ENCODE data around the gene IRF6. TPM values are rescaled to one million over a fixed set of nuclear protein-coding genes. Genes with fewer than 3 reads are reported as not detected.
A peak's percentile ranks its signal among the peaks of the same experiment; 100 is the strongest.

The IRF6 gene
- total and polyA plus RNA-seq, 2 of the 8 experiments (the other 6 are each of a cell fraction or from before 2014, with no cell fraction given) = 9.6 to 13.4 TPM

- no peaks in the 10 kb centered on the region for H3K27me3 ChIP-seq (replicated peaks in 1 of 4; ENCODE audit: control insufficient read depth in 3 of 4, extremely low read depth in 1 of 4, insufficient read depth in 3 of 4, low read length in 3 of 4)
- H3K56ac ChIP-seq (replicated peaks; ENCODE audit: insufficient read length, low read depth, low read length) = no peak overlapping the region
- H3K23ac ChIP-seq (ENCODE audit: insufficient read length) = no peak overlapping the region
- ChIA-PET POLR2A (ENCODE audit: partially characterized antibody) (interaction anchor here (1.1 kb wide), 1 partner anchor 10 kb away, joined by 4 read pairs; no protein-coding TSS in a partner anchor), CTCF (ENCODE audit: partially characterized antibody) (interaction anchor here (0.7 to 1.8 kb wide), 8 partner anchors 10 to 1703 kb away, joined by 3 to 7 read pairs (median 4); no protein-coding TSS in a partner anchor)
- no peaks in the 10 kb centered on the region for H3K79me1 ChIP-seq (ENCODE audit: low read depth, low read length)
- no peak overlapping the region for H3K4me3 ChIP-seq (ENCODE audit: extremely low read depth in 1 of 4, insufficient read depth in 2 of 4, low read depth in 3 of 4, low read length in 4 of 4)
- peaks cover 0 to 3% (median 1%) of the 10 kb centered on the region in 4 experiments; a peak in 1 of 7 replicates for H3K4me1 ChIP-seq (replicated peaks in 1 of 4; ENCODE audit: control insufficient read depth in 3 of 4, insufficient read depth in 4 of 4, low read length in 3 of 4)
- peaks cover 0 to 1% of the 10 kb centered on the region in 2 experiments for H4K20me1 ChIP-seq (replicated peaks in 1 of 2; ENCODE audit: control insufficient read depth in 1 of 2, insufficient read depth in 2 of 2, low read length in 2 of 2)
- H4K5ac ChIP-seq (ENCODE audit: insufficient read length, low read depth, low read length) = no peak overlapping the region
- H2BK120ac ChIP-seq (replicated peaks; ENCODE audit: low read depth, low read length) = no peak overlapping the region
- no peak overlapping the region for H2BK20ac ChIP-seq (ENCODE audit: low read length)
- H4K91ac ChIP-seq (replicated peaks; ENCODE audit: insufficient read length, low read length) = no peak overlapping the region
- H4K8ac ChIP-seq (ENCODE audit: extremely low read depth, insufficient read depth, low read length) = no peak overlapping the region
- H3K4ac ChIP-seq (replicated peaks; ENCODE audit: insufficient read length, low read depth, low read length) = no peak overlapping the region
- no peak for FAIRE-seq
- H3K14ac ChIP-seq (ENCODE audit: insufficient read length) = no peak overlapping the region
- peaks cover 0 to 4% (median 2%) of the 10 kb centered on the region in 4 experiments; a peak in 3 of 8 replicates for H3K36me3 ChIP-seq (ENCODE audit: control insufficient read depth in 2 of 4, insufficient read depth in 4 of 4, low read length in 3 of 4)
- no peak overlapping the region for H2AFZ ChIP-seq (ENCODE audit: low read length)
- H2BK15ac ChIP-seq (ENCODE audit: low read length) = no peak overlapping the region
- no peak for DNase-seq (ENCODE audit: low read depth in 1 of 2, low spot score in 2 of 2)
- H3K18ac ChIP-seq (ENCODE audit: extremely low read depth, low read length) = no peak overlapping the region
- no peaks in the 10 kb centered on the region for H3K79me2 ChIP-seq (ENCODE audit: control insufficient read depth in 1 of 2, insufficient read depth in 2 of 2, low read length in 2 of 2)
- H3K23me2 ChIP-seq (ENCODE audit: low read depth, low read length) = peaks cover 1% of the 10 kb centered on the region; the same call in 1 of the 2 replicates
- no peak overlapping the region for H3K9ac ChIP-seq (replicated peaks in 1 of 4; ENCODE audit: extremely low read depth in 1 of 4, low read depth in 3 of 4, low read length in 3 of 4)
- no peak overlapping the region for H2BK5ac ChIP-seq (ENCODE audit: low read depth, low read length)
- H2AK5ac ChIP-seq (ENCODE audit: low read depth, low read length) = no peak overlapping the region
- H3K9me3 ChIP-seq (ENCODE audit: insufficient read depth in 2 of 2, low read depth in 1 of 2, low read length in 1 of 2) = no peaks in the 10 kb centered on the region
- H3K4me2 ChIP-seq (ENCODE audit: insufficient read depth in 1 of 2, low read depth in 2 of 2, low read length in 2 of 2) = peak overlapping the region in 1 of 2 experiments; percentile 1; a peak in 1 of 4 replicates
- H3K27ac ChIP-seq (ENCODE audit: low read depth, low read length) = no peak overlapping the region
- WGBS, 2 experiments (ENCODE audit: extremely low coverage in 1 of 2, insufficient coverage in 1 of 2, insufficient read length in 1 of 2, insufficient replicate concordance in 2 of 2, low coverage in 1 of 2, low lambda C conversion rate in 2 of 2, missing lambda C conversion rate in 1 of 2) = 90% methylated on average over 9 of the region's 9 CpGs; no CpG with 5 or more reads in 1 of the 2 experiments
- H2BK12ac ChIP-seq (ENCODE audit: low read depth, low read length) = no peak overlapping the region
- TF ChIP-seq CBX8 (IDR thresholded peaks at IDR 0.05; ENCODE audit: borderline replicate concordance, low read depth, low read length) (no peak), TEAD4 (IDR thresholded peaks at IDR 0.05; ENCODE audit: low read depth, low read length) (no peak), ASH2L (IDR thresholded peaks at IDR 0.05; ENCODE audit: low read length) (no peak), SP4 (IDR thresholded peaks at IDR 0.05; ENCODE audit: low read length) (no peak), HDAC2 (IDR thresholded peaks at IDR 0.05; ENCODE audit: borderline replicate concordance in 1 of 2, low read depth in 2 of 2, low read length in 2 of 2) (no peak), POLR2AphosphoS5 (IDR thresholded peaks at IDR 0.05; ENCODE audit: low read depth, low read length) (no peak), RAD21 (IDR thresholded peaks at IDR 0.05 in 1 of 2, conservative IDR thresholded peaks at IDR 0.05 in 1 of 2; ENCODE audit: low read depth in 2 of 2, low read length in 2 of 2) (peak in 1 of 2 experiments; percentile 32; a peak in 1 of 4 replicates), ATF3 (IDR thresholded peaks at IDR 0.05; ENCODE audit: insufficient read depth, low read depth, low read length) (no peak), EGR1 (IDR thresholded peaks at IDR 0.05; ENCODE audit: borderline replicate concordance, low read depth, low read length) (no peak)
Measured at GRCh38 chr1:209797978-209798639, 7.8 kb downstream of the IRF6 start.

Measured in H1 (cell line).